Fibroblast of pulmonary artery (primary cell): ENCODE measurements around the gene APBB1IP.

Experiments used
- DNase-seq: peaks from one replicate; pipeline ENCODE4 v3.0.0-alpha.2; 2010; ENCODE audit warnings: low read depth
- H3K4me3 ChIP-seq: replicated peaks from 2 replicates; pipeline ENCODE4 v1.5.1; 2011; ENCODE audit warnings: low read depth, mild to moderate bottlenecking, control low read depth, low read length, moderate library complexity
- CTCF ChIP-seq: IDR thresholded peaks from 2 replicates; pipeline ENCODE4 v1.5.1; 2011; ENCODE audit warnings: mild to moderate bottlenecking, control low read depth, low read length, inconsistent platforms; ENCODE audit errors: missing control alignments

The APBB1IP gene

GRCh38 chr10:26441491-26442214 lies 3.5 kb downstream of the APBB1IP start:
- no peak for DNase-seq
- TF ChIP-seq CTCF, result no peak
- H3K4me3 ChIP-seq, result no peak overlapping the region

GRCh38 chr10:26445411-26446031 lies 7.4 kb downstream of the APBB1IP start:
- no peak overlapping the region for H3K4me3 ChIP-seq
- TF ChIP-seq CTCF, result no peak
- DNase-seq, result no peak

- TF ChIP-seq CTCF, result no peak
- H3K4me3 ChIP-seq, result no peak overlapping the region
- no peak for DNase-seq
Observed at GRCh38 chr10:26446258-26446657, 8.1 kb downstream of the APBB1IP start.

GRCh38 chr10:26448292-26448691 lies 10.2 kb downstream of the APBB1IP start:
- TF ChIP-seq CTCF, result no peak
- DNase-seq, result no peak
- no peak overlapping the region for H3K4me3 ChIP-seq

- no peak overlapping the region for H3K4me3 ChIP-seq
- no peak for TF ChIP-seq CTCF
- DNase-seq, result no peak
Observed at GRCh38 chr10:26448706-26449435, 10.7 kb downstream of the APBB1IP start.

- DNase-seq, result no peak
- no peak overlapping the region for H3K4me3 ChIP-seq
- no peak for TF ChIP-seq CTCF
Observed at GRCh38 chr10:26449726-26450125, 11.6 kb downstream of the APBB1IP start.

- no peak for DNase-seq
- no peak overlapping the region for H3K4me3 ChIP-seq
- no peak for TF ChIP-seq CTCF
Observed at GRCh38 chr10:26451903-26452302, 13.8 kb downstream of the APBB1IP start.
